HG02852 (cell line): ENCODE measurements around the gene RAMP3.
"Not testable (repeated sequence)": the region's sequence is repeated elsewhere in the genome, so short reads cannot be mapped to it uniquely, and the experiment has no call there.

Source experiments
- ATAC-seq: cut with Tn5 transposase; IDR thresholded peaks from one replicate; pipeline ENCODE4 v1.9.1; 2021; ENCODE audit warnings: mild to moderate bottlenecking, moderate library complexity; ENCODE audit not compliant: unreplicated experiment

Gene RAMP3

DNA sequence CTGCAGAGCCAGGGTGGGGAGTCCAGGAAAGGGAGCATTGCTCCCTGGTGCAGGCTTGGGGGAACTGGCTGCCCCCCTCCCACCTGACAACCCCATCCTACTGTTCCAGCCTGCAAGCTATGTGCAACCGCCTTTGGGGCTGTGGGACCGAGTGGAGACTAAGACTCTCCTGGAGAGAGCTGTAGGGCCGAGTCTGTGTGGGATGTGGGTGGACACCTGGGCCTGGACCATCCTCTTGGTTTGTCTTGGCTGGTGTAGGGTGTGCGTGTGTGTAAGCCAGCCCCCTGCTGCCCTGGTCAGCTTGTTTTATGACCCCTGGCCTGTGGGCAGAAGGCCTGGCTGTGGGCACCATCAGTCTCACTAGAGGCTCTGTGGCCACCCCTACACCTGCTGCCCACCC lies 1.6 kb upstream of the RAMP3 start:
- ATAC-seq = no peak

DNA sequence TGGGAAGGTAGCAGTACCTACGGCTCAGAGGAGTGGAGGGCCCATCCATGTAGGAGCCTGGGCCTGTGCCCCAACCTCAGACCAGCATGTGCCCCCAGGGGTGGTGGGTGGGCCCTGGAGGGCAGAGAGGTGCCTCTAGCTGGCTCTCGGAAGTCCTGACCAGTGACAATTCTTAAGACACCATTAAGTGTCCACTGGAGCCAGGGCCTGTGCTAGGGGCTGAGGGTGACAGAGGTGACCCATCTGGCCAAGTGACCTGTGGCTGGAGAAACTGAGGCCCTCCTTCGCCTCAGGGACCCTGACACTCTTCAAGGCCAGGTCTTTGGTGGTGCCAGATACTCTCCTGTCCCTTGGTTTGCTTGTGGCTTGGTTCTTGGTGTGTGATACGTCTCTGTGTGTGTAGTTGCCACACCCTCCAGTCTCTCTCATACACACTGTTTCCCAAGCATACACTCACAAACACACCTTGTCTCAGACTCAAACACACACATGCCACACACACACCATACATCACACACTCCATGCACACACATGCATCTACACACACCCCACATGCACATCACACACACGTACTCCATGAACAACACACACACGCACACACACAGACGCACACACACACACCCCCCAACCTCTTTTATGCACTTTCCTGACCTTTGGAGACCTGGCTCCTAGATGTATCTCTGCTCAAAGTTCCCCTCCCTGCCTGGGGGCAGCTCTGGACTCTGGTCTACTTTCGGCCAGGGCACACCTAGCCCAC lies 897 bp upstream of the RAMP3 start:
- ATAC-seq = no peak

DNA sequence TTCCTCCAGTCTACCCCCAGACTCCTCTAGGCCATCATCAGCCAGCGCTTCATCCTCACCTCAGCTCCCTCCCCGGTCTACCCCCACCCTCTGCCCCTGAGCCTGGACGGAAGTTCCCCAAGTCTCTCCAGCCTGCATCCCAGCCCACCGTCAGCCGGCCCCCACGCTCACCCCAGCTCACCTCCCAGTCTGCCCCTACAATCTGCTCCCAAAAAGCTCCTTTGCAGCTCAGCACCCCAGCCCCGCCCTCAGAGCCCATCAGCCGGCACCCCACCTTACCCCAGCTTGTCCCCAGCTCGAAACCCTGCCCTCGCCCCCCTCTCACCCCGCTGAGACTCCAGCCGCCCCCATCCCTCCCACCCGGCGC lies 322 bp upstream of the RAMP3 start:
- no peak for ATAC-seq

DNA sequence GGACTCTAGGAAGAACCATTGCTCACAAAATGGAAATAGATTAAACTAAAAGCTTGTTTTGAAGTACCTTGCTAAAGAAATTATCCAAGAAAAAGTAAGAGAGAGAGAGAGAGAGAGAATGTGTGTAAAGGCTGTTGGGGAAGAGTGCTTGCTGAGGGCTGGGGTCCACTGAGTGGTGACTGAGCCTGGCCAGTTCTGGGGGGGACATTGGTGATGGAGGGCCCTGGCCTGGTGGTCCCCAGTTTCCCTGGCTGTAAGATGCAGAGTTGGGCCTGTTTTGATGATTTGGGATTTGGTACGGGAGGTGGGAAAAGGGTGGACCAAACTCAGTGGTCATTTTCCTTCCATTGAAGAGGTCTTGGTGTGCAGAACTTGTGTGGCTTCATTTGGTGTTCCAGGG lies 880 bp downstream of the RAMP3 start:
- ATAC-seq = no peak

DNA sequence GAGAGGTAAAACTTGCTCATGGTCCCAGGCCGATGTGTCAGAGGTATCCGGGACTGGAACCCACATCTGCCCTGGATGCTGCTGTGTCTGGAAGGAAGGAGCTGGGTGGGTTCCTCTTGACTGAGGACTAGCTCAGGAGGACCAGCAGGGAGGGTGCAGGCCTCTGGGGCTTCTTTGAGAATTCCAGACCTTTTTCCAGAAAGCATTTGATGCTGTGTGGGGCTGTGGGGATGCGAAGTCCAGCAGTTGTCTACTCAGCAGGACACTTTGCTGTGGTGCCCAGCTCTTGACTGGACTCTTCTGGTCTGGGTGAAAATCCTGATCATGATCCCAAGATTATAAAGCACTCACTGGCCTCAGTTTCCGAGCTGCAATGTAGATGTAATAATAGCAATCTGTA lies 1.7 kb downstream of the RAMP3 start:
- no peak for ATAC-seq

DNA sequence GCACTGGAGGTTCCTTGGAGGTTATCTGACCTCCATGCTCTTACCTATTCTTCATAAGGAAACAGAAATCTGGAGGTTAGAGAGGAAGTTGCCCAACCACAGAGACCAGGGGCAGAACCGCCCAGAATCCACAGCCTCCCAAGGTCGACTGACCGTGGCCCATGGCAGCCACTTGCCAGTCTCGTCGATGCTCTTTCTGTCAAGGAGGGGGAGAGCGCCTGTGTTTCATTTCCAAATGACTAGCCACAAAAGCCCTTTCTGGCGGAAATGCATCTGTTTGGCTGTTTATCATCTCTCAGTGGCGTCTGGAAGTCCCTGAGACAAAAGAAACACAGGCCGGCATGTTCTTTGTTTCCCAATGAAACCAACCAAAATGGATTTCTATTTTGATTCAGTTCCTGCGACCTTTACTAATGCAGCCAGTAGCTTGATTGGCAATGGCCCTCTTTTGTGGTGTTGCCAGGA lies 2.9 kb downstream of the RAMP3 start:
- no peak for ATAC-seq

DNA sequence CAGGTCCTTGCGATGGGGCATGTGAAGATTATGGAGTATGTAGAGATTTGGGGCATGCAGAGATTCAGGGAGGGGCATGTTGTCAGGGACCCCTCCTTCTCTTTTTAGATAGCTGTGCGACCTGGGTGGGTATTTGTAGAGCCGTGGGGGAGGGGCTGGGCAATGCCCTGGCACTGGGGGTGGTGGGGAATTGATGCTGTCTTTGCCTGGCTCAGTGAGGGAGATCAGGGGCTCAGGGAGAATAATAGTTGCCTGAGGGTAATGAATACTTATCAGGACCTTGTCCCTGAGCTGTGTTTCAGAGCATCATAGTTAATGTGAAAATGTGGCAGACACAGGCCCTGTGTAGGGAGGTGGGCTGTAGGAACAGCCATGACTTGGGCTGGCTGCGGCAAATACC lies 3.5 kb downstream of the RAMP3 start:
- no peak for ATAC-seq

DNA sequence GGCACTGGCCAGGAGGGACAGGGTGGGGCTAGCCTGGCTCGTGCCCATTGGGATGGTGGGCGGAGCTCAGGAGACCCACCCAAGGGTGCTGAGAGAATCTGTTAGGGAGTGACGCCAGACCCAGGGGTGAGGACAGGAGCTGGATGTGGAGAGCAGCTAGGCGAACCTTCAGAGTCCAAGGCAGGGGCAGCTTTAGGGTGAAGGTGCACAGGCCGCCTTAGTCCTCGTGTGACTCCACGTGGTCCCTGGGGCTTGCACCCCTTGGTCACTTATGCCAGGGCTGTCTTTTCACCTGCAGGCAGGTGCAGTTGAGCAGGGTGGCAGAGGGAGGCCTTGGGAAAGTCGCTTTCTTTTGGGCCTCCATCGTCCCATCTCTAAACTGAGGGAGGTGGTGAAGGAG lies 4.3 kb downstream of the RAMP3 start:
- ATAC-seq = no peak

DNA sequence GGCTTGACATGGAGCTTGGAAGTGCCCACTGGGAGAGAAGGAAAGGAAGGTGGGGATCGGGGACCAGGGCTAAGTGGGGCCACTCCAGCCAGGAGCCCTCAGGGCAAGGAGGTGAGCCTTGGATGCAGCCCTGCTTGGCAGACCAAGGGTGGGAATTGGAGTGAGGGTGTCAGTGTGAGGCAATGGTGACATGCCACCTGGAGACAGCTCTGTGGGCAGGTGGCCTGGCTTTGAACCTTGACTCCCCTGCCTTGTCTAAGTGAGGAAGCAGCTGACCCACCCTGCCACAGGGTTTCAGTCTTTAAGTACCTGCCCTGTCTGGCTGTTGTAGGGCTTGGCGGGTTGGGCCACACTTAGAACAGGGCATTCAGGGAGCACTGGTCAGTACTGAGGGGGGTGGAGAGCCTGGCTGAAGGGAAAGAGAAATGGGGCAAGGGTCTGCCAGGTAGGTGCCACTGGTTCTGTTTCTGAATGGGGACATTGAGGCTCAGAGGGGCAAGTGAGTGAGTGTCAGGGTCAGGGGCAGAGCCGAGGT lies 4.8 kb downstream of the RAMP3 start:
- ATAC-seq = no peak

DNA sequence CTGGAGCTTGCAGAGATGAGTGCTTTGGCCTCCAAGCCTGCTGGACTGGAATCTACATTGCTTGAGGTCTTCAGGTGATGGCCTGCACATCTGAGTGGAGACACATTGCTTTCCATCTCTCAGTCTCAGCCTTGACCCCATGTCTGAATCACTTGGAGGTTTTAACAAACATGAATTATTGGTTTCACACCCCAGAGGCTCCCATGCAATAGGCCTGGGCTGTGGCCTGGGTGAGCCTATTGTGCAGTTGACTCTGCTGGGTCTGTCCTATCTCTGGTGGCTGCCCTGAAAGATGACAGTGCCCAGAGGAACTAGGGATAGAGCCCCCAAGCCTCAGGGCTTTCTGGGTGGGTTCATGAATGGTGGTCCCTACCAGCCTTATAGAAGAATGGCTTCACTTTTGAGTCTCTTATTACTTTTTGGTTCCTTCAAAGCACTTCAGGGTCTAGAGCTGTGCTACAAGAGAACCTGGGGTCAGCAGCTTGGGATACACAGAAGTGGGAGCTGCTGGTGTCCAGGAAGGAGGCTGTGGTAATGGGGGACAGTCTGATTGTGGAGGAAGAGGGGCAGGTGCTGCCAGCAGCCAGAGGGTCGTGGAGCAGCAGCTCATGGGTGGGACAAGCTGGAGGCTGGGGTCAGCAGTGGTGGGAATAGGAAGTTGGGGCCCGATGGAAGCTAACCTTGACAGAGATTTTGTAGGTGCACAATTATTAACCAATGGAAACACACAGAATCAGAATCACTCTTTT lies 5.5 kb downstream of the RAMP3 start:
- ATAC-seq = no peak

DNA sequence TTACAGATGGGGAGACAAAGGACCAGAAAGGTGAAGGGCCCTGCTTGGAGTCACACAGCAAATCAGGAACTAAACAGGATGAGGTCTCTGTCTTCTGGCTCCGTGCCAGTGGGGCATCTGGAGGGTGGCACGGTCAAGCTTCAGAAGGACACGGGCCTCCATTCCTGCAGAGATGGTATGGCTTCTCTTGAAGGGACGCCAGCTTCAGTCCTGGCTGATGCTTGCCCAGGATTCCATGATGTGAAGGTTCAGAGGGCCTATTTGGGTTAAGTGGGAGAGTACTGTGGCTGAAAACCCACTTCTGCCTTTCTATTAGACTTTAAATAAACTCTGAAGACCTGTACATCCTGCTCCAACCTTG lies 6.1 kb downstream of the RAMP3 start:
- no peak for ATAC-seq

DNA sequence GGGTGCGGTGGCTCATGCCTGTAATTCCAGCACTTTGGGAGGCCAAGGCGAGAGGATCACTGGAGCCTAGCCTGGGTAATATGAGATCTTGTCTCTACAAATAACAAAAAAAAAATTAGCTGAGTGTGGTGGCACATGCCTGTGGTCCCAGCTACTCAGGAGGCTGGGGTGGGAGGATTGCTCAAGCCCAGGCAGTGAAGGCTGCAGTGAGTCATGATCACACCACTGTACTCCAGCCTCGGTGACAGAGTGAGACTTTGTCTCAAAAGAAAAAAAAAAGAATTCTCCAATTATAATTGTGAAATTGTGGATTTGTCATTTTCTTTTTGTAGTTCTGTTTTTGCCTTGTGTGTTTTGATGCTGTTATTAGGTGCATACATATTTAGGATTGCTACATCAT lies 6.7 kb downstream of the RAMP3 start:
- not testable (repeated sequence) for ATAC-seq

DNA sequence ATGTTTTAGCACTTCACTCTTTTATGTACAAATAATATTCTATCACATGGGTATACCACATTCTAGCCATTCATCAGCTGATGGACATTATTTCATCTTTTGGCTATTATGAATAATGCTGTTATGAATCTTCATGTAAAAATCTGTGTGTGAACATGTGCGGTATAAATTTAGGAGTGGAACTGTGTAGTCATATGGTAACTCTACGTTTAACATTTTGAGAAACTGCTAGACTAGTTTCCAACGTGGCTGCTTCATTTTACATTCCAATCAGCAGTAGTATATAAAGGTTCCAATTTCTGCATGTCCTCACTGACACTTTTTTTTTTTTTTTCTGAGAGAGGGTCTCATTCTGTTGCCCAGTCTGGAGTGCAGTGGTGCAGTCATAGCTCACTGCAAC lies 8.3 kb downstream of the RAMP3 start:
- ATAC-seq = no peak

DNA sequence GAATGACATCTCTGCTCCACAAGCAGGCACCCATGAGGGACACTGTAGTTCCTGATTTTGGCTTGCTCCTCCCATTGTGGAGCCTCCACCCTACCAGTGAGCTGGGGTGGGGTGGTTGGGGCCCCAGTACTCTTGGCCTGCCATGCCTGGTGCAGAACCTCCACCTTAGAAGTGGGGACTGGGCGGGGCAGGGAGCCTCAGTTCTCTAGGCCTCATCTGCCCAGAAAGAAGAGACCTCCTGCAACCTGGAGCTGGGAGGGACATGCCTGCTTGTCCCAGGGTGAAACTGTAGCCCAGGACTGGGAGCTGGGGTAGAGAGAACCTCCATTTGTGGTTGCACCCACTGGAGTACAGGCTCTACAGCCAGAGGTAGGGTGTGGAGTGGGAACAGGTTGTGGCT lies 14.4 kb downstream of the RAMP3 start:
- no peak for ATAC-seq

DNA sequence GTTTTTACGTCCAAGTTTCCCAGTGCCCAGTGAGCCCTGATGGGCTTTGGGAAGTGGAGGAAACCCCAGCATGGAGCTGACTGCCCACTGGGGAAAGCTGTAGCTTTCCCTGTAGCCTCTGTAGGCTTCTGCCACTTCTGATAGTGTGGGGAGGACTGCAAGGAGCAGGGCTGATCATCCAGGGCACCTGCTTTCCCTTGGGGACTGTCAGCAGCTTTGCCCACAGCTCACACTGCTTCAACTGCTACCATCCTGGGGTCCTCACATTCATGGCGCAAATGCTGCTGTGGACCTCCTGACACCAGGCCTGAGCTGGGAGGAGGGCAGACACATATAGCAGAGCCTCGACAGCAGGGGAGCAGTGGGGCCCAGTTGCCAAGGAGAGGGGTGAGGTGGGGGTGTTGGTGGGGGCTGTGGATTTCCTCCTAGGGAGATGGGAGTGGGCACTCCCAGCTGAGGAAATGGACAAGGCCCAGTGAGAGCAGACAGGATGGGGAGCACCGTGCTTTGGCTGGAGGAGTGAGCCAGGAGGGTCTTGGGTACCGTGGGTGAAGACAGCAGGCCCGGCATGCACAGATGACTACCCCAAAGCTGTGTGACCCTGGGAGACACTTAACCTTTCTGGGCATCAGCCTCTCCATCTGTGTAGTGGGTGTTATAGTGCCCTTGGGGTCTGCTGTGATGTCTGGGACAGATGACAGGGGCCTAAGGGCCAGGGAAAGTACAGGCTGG lies 16.2 kb downstream of the RAMP3 start:
- ATAC-seq = no peak

DNA sequence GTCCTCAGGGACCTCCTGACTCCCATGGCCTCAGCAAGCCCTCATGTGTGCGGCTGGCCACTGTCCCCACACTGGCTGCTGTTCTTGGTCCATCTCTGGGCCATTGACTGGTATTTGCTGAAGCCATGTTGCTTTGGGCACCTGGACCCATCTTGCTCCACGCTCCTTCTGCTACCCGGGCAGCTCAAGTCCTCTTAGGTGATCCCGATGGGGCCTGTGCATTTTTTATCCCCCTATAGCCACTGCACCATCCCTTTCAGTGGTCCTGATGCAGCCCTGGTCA lies 16.7 kb downstream of the RAMP3 start:
- ATAC-seq = no peak

DNA sequence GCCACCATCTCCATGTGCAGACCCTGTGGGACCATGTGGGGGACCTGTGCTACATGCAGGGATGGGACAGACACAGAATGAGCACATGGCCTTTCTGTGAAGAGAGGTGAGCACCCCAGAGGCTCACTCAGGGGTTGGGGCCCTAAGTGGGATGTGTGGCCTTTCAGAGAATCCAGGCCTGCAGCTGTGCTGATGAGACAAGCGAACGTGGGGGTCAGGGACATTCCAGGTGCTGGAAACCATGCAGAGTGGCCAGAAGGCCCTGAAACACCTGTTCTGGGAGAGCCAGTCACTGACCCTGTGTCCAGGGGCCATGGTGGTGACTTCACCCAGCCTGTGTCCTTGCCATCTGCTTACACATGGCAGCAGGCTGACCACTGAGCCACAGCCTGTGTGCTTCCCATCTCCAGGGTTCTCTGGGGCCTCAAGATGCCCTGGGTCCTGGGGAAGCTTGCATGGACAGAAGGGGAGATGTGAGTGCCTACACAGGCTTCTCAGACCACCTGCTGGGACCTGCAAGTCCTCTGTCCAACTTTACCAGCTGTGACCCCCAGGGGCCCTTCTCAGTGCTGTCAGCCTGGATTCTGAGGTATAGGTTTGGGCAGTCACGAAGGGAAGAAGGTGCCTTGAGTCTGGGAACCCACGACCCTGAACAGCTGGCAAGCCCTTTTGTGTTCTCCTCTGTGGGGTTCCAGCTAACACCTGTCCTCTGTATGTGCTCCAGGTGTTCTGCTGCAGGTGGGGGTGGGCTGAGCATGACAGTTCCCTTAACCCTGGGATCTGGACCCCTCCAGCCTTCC lies 17.6 kb downstream of the RAMP3 start:
- no peak for ATAC-seq

DNA sequence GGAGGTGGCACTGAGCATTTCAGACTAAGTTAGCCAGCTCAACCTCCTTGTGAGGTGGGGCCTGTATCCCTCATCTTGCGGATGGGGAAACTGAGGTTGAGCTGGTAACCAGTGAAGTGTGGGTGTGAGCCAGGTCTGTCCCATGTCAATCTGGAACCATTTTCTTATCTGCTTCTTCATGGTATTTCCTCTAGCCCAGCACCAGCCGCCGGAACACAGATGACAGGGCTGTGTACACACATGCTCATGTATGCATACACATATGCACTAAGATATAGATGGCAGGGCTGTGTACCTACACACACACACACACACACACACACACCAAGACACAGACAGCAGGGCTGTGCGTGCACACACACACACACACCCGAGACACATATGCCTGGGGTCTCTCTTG lies 18.5 kb downstream of the RAMP3 start:
- ATAC-seq = no peak

DNA sequence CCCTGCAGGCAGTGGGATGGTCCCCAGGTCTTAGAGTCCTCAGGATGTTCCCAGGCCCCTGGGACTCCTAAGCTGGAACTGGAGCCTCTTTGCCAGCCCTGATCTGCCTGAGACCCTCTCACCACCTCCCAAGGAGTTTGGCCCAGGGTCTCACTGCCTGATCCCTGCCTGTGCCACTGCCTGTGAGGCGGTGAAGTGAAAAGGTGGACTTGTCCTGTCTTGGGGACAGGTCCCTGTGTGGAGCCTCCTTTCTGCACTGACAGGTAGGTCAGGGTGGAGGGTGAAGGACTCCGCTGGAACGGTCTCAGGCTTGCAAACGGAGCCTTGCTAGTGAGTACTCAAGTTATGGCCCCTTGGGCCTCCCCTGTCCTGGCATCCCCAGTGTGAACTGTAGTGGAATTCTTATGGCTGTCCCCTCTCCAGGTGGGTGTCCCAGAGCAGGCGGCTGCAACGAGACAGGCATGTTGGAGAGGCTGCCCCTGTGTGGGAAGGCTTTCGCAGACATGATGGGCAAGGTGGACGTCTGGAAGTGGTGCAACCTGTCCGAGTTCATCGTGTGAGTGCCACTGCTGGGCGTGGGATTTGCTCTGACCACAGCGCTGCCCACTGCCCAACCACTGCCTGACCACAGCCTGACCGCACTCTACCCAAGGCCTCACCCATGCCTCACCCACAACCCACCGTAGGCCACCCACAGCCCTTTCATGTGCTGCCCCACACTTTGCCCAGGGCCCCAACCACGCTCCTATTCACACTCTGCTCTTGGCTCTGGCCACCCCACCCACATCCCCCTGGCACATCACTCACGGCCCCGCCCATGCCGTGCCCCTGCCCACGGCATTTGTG lies 19.5 kb downstream of the RAMP3 start:
- ATAC-seq = no peak

DNA sequence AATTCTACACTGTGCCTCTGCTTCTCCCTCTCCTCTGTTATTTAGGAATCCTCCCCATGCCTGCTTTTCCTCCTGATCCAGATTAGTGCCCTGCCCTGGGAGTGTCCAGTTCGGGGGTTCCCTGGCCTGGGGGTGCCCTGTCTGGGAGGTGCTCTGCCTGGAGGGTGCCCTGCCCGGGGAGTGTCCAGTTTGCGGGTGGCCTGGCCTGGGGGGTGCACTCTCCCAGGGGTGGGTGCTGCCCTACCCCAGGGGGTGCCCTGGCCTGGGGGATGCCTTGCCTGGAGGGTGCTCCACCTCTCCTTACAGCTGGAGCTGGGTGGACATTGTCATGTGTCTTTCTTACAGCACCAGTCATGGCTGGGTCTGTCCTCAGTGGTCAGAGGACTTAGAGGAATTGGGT lies 20.2 kb downstream of the RAMP3 start:
- ATAC-seq = no peak
